ENCODE data around the gene UPF3A.

Gene UPF3A

DNA sequence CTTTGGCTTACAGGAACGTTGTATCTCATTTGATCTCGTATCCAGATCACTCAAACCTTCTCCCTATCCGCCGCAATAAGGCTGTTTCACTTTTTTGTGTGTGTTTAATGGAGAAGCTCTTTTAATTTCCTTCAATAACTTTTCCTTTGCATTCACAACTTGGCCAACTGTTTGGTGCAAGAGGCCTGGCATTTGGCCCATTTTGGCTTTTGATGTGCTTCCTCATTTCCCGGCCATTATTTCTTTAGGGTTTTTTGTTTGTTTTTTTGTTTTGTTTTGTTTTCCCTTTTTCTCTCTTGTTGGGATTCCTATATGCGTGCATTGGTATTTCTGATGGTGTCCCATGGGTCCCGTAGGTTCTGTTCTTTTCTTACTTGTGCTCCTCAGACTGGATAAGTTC lies 6.1 kb upstream of the UPF3A start:
- no peak for TF ChIP-seq ZC3H10 (CRISPR knock-in tag; IDR thresholded peaks at IDR 0.05)
- TF ChIP-seq GLIS3 (CRISPR knock-in tag; IDR thresholded peaks at IDR 0.05): no peak
- ATAC-seq: no peak

DNA sequence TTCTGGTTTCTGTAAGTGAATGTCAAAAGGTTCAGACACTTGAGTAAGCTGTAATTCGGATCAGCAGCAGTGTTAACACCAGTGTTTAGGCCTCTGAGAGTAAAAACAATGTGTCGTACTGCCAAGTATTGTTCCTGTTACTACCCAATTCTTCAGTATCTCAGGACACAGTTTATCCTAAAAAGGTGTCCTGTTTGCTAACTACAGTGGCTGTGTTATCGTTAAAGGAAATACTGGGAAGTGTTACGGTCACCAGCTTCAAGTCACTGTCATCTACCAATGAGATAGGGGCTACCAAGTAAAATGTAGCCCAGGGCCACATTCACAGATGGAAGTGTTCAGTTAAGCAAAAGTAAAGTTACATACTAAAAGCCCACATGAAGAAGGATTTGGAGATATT lies 2.3 kb upstream of the UPF3A start:
- TF ChIP-seq, protein P1, sequence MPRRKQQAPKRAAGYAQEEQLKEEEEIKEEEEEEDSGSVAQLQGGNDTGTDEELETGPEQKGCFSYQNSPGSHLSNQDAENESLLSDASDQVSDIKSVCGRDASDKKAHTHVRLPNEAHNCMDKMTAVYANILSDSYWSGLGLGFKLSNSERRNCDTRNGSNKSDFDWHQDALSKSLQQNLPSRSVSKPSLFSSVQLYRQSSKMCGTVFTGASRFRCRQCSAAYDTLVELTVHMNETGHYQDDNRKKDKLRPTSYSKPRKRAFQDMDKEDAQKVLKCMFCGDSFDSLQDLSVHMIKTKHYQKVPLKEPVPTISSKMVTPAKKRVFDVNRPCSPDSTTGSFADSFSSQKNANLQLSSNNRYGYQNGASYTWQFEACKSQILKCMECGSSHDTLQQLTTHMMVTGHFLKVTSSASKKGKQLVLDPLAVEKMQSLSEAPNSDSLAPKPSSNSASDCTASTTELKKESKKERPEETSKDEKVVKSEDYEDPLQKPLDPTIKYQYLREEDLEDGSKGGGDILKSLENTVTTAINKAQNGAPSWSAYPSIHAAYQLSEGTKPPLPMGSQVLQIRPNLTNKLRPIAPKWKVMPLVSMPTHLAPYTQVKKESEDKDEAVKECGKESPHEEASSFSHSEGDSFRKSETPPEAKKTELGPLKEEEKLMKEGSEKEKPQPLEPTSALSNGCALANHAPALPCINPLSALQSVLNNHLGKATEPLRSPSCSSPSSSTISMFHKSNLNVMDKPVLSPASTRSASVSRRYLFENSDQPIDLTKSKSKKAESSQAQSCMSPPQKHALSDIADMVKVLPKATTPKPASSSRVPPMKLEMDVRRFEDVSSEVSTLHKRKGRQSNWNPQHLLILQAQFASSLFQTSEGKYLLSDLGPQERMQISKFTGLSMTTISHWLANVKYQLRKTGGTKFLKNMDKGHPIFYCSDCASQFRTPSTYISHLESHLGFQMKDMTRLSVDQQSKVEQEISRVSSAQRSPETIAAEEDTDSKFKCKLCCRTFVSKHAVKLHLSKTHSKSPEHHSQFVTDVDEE (CRISPR knock-in tag; IDR thresholded peaks at IDR 0.05): no peak
- ATAC-seq: no peak

DNA sequence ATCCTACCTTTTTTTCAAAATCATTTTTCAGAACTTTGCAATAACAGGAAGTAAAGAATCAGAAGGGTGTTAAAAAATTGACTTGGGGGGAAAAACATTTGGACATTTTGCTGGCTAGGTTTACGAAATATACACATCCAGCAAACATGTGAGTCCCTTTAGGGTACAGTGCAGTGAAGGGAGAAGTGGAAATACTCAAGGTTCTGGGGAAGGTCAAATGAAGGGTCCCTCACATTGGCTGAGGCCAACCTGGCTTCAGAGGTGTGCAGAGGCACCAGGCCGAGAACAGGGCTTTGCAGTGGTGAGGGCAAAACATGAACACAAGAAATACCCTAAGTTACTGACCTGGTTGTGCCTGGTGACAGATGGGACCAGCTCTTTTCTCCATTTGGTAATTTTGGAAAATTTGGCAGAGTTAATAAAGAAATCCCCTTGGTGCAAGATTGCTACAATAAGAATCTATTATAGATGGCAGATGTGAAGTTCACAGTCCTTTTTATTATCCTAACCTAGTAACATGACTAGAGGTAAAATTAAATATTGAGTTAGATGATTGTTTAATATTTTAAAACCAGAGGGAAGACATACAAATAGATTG lies 1.5 kb upstream of the UPF3A start:
- ATAC-seq: no peak
- no peak for TF ChIP-seq ZNF8 (CRISPR knock-in tag; IDR thresholded peaks at IDR 0.05)
- no peak for TF ChIP-seq ESRRG (CRISPR knock-in tag; IDR thresholded peaks at IDR 0.05)
- no peak for TF ChIP-seq OSR1 (CRISPR knock-in tag; IDR thresholded peaks at IDR 0.05)
- no peak for TF ChIP-seq SNAI2 (CRISPR knock-in tag; IDR thresholded peaks at IDR 0.05)
- TF ChIP-seq, protein P2, sequence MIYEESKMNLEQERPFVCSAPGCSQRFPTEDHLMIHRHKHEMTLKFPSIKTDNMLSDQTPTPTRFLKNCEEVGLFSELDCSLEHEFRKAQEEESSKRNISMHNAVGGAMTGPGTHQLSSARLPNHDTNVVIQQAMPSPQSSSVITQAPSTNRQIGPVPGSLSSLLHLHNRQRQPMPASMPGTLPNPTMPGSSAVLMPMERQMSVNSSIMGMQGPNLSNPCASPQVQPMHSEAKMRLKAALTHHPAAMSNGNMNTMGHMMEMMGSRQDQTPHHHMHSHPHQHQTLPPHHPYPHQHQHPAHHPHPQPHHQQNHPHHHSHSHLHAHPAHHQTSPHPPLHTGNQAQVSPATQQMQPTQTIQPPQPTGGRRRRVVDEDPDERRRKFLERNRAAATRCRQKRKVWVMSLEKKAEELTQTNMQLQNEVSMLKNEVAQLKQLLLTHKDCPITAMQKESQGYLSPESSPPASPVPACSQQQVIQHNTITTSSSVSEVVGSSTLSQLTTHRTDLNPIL (CRISPR knock-in tag; IDR thresholded peaks at IDR 0.05; ENCODE audit: low read depth): no peak
- TF ChIP-seq, protein P3, sequence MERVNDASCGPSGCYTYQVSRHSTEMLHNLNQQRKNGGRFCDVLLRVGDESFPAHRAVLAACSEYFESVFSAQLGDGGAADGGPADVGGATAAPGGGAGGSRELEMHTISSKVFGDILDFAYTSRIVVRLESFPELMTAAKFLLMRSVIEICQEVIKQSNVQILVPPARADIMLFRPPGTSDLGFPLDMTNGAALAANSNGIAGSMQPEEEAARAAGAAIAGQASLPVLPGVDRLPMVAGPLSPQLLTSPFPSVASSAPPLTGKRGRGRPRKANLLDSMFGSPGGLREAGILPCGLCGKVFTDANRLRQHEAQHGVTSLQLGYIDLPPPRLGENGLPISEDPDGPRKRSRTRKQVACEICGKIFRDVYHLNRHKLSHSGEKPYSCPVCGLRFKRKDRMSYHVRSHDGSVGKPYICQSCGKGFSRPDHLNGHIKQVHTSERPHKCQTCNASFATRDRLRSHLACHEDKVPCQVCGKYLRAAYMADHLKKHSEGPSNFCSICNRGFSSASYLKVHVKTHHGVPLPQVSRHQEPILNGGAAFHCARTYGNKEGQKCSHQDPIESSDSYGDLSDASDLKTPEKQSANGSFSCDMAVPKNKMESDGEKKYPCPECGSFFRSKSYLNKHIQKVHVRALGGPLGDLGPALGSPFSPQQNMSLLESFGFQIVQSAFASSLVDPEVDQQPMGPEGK (CRISPR knock-in tag; IDR thresholded peaks at IDR 0.05; ENCODE audit: borderline replicate concordance): no peak
- TF ChIP-seq, protein P1 (CRISPR knock-in tag; IDR thresholded peaks at IDR 0.05): no peak
- TF ChIP-seq ISL1 (CRISPR knock-in tag; IDR thresholded peaks at IDR 0.05): no peak
- no peak for TF ChIP-seq ARNTL (CRISPR knock-in tag; IDR thresholded peaks at IDR 0.05; ENCODE audit: borderline replicate concordance, low read depth)
- TF ChIP-seq ZNF565 (CRISPR knock-in tag; conservative IDR thresholded peaks at IDR 0.05; ENCODE audit: low read depth): no peak

DNA sequence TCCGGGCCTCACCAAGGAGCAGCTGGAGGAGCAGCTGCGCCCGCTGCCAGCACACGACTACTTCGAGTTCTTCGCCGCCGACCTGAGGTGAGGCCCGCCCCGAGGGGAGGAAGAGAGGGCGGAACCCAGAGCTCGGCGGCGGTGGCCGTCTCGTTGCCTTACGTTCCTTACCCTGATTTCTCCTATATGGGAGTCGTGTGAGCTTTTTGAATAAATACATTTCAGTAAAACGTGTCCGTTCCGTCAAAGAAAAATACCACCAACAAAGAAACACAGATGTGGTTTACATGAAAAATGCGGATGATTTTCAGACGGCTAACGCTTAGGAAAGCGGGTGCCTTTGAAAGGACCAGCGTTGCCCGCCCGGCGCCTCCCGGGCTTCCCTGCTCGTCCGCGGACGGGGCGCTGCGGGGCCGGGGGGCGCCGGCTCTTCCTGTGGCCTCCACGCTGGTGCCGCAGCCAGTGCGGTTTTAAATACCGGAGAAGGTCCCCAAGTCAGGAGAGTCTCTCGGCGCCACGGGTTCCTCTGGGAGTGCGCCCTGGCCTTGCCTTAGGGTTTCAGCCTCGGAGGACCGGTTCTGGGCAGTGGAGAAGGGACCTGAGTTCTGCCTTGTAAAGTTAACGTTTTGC lies 755 bp downstream of the UPF3A start:
- peak; percentile 76 for ATAC-seq
- no peak for TF ChIP-seq TOX (CRISPR knock-in tag; IDR thresholded peaks at IDR 0.05; ENCODE audit: borderline replicate concordance)
- TF ChIP-seq OSR1 (CRISPR knock-in tag; IDR thresholded peaks at IDR 0.05): no peak
- TF ChIP-seq ZNF8 (CRISPR knock-in tag; IDR thresholded peaks at IDR 0.05): no peak
- no peak for TF ChIP-seq ZFP30 (CRISPR knock-in tag; IDR thresholded peaks at IDR 0.05)
- no peak for TF ChIP-seq ISL1 (CRISPR knock-in tag; IDR thresholded peaks at IDR 0.05)
- no peak for TF ChIP-seq BACH2 (CRISPR knock-in tag; IDR thresholded peaks at IDR 0.05; ENCODE audit: borderline replicate concordance)

DNA sequence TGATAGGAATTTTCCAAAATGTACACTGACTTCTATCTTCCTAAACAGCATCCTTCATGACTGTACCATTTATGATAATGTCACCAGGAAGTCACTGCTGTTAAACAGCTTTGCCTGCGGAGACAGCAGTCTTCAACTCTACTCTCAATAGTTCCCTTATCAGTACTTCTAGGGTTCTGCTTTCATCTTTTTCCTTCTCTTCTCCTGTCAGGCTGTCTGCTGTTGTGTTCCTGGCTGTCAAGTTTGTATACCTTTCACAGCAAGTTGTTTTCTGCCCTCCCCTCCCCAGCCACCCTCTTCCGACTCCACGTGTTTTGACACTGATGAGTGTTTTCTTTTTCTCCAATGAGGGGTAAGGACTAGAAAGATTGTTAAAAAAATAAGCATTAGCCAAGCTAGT lies 2.2 kb downstream of the UPF3A start:
- peak; percentile 37; the same call in 1 of the 2 replicates for TF ChIP-seq ZNF70 (CRISPR knock-in tag; IDR thresholded peaks at IDR 0.05)
- TF ChIP-seq, protein P4, sequence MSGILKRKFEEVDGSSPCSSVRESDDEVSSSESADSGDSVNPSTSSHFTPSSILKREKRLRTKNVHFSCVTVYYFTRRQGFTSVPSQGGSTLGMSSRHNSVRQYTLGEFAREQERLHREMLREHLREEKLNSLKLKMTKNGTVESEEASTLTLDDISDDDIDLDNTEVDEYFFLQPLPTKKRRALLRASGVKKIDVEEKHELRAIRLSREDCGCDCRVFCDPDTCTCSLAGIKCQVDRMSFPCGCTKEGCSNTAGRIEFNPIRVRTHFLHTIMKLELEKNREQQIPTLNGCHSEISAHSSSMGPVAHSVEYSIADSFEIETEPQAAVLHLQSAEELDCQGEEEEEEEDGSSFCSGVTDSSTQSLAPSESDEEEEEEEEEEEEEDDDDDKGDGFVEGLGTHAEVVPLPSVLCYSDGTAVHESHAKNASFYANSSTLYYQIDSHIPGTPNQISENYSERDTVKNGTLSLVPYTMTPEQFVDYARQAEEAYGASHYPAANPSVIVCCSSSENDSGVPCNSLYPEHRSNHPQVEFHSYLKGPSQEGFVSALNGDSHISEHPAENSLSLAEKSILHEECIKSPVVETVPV (CRISPR knock-in tag; IDR thresholded peaks at IDR 0.05): no peak
- ATAC-seq: no peak

All from SK-N-SH treated with all-trans-retinoic acid at 6 μM for 48 hours (cell line).